Measurements from ENCODE around the gene ZXDC. TPM values are rescaled to one million over a fixed set of nuclear protein-coding genes. Genes with fewer than 3 reads are reported as not detected.

The ZXDC gene
- total RNA-seq, 1 experiment from 2014 or later, result 61.1 TPM

- POLR2A ChIA-PET (ENCODE audit: low non-redundant PET), result no interaction called here
- intact Hi-C loops (cut with micrococcal nuclease; ENCODE audit: unreplicated experiment), result no loop called here
- TF ChIP-seq EZH2 (IDR thresholded peaks at IDR 0.05; ENCODE audit: borderline replicate concordance, low read depth, low read length, poor library complexity, severe bottlenecking), result no peak
- TF ChIP-seq CTCF (conservative IDR thresholded peaks at IDR 0.05; ENCODE audit: low read depth, low read length), result no peak
- CTCF ChIA-PET, result no interaction called here
- H3K4me3 ChIP-seq (ENCODE audit: low read depth, low read length, poor library complexity, severe bottlenecking), result no peak overlapping the region
- BruUV-seq (replicated peaks), result no TSS peak
- no peaks in the 10 kb centered on the region for H3K9me3 ChIP-seq (ENCODE audit: low read depth, low read length, poor library complexity, severe bottlenecking)
- no peaks in the 10 kb centered on the region for H3K36me3 ChIP-seq (ENCODE audit: insufficient read depth, low read length, poor library complexity, severe bottlenecking)
- no peak overlapping the region for H3K27ac ChIP-seq (ENCODE audit: low read depth, low read length, poor library complexity, severe bottlenecking)
- H3K27me3 ChIP-seq (replicated peaks; ENCODE audit: insufficient read depth, low read depth, low read length, poor library complexity), result no peaks in the 10 kb centered on the region
- no peak for DNase-seq (ENCODE audit: low spot score)
- H3K4me1 ChIP-seq (ENCODE audit: insufficient read depth, low read length, poor library complexity, severe bottlenecking), result no peaks in the 10 kb centered on the region
These were observed 19.2 kb upstream of the ZXDC start for GRCh38 chr3:126494970-126495230.

- BruUV-seq (replicated peaks), result no TSS peak
- POLR2A ChIA-PET (ENCODE audit: low non-redundant PET), result no interaction called here
- CTCF ChIA-PET, result interaction anchor here (0.7 kb wide), 1 partner anchor 239 kb away, joined by 3 read pairs; no protein-coding TSS in a partner anchor
- H3K4me3 ChIP-seq (ENCODE audit: low read depth, low read length, poor library complexity, severe bottlenecking), result no peak overlapping the region
- DNase-seq (ENCODE audit: low spot score), result no peak
- H3K9me3 ChIP-seq (ENCODE audit: low read depth, low read length, poor library complexity, severe bottlenecking), result no peaks in the 10 kb centered on the region
- H3K36me3 ChIP-seq (ENCODE audit: insufficient read depth, low read length, poor library complexity, severe bottlenecking), result no peaks in the 10 kb centered on the region
- no peak overlapping the region for H3K27ac ChIP-seq (ENCODE audit: low read depth, low read length, poor library complexity, severe bottlenecking)
- no peaks in the 10 kb centered on the region for H3K4me1 ChIP-seq (ENCODE audit: insufficient read depth, low read length, poor library complexity, severe bottlenecking)
- no peaks in the 10 kb centered on the region for H3K27me3 ChIP-seq (replicated peaks; ENCODE audit: insufficient read depth, low read depth, low read length, poor library complexity)
- TF ChIP-seq CTCF (conservative IDR thresholded peaks at IDR 0.05; ENCODE audit: low read depth, low read length) (no peak), EZH2 (IDR thresholded peaks at IDR 0.05; ENCODE audit: borderline replicate concordance, low read depth, low read length, poor library complexity, severe bottlenecking) (no peak)
- intact Hi-C loops (cut with micrococcal nuclease; ENCODE audit: unreplicated experiment), result no loop called here
These were observed 18.7 kb upstream of the ZXDC start for GRCh38 chr3:126494204-126494969.

- CTCF ChIA-PET, result interaction anchor here (0.7 kb wide), 1 partner anchor 238 kb away, joined by 3 read pairs; no protein-coding TSS in a partner anchor
These were observed 18.0 kb upstream of the ZXDC start for GRCh38 chr3:126493739-126494138.

More at GRCh38 chr3:126493739-126494138, 18.0 kb upstream of the ZXDC start:
- no peaks in the 10 kb centered on the region for H3K36me3 ChIP-seq (ENCODE audit: insufficient read depth, low read length, poor library complexity, severe bottlenecking)
- no peaks in the 10 kb centered on the region for H3K27me3 ChIP-seq (replicated peaks; ENCODE audit: insufficient read depth, low read depth, low read length, poor library complexity)
- TF ChIP-seq CTCF (conservative IDR thresholded peaks at IDR 0.05; ENCODE audit: low read depth, low read length) (no peak), EZH2 (IDR thresholded peaks at IDR 0.05; ENCODE audit: borderline replicate concordance, low read depth, low read length, poor library complexity, severe bottlenecking) (no peak)
- no peaks in the 10 kb centered on the region for H3K9me3 ChIP-seq (ENCODE audit: low read depth, low read length, poor library complexity, severe bottlenecking)
- intact Hi-C loops (cut with micrococcal nuclease; ENCODE audit: unreplicated experiment), result no loop called here
- no peak for DNase-seq (ENCODE audit: low spot score)
- H3K4me3 ChIP-seq (ENCODE audit: low read depth, low read length, poor library complexity, severe bottlenecking), result no peak overlapping the region
- no peaks in the 10 kb centered on the region for H3K4me1 ChIP-seq (ENCODE audit: insufficient read depth, low read length, poor library complexity, severe bottlenecking)
- BruUV-seq (replicated peaks), result no TSS peak
- H3K27ac ChIP-seq (ENCODE audit: low read depth, low read length, poor library complexity, severe bottlenecking), result no peak overlapping the region
- POLR2A ChIA-PET (ENCODE audit: low non-redundant PET), result no interaction called here
